DOHH2 (cell line): ENCODE measurements around the gene MAN1C1.

ENCODE experiments used
- H3F3A ChIP-seq: fragments of 200-600 bp; sonication (generic), shearing (Covaris generic); 2 replicates; pipeline ENCODE4 v1.6.0; 2016; ENCODE audit warnings: antibody characterized with exemption, mild to moderate bottlenecking; ENCODE audit not compliant: control insufficient read depth, insufficient read depth
- H3K27ac ChIP-seq: fragments of 200-600 bp; sonication (generic); 2 replicates; pipeline ENCODE4 v1.5.1; 2014; ENCODE audit warnings: low read depth, mild to moderate bottlenecking, low read length, moderate library complexity
- H3K27me3 ChIP-seq: fragments of 200-600 bp; sonication (generic); 2 replicates; pipeline ENCODE4 v1.6.1; 2014; ENCODE audit warnings: mild to moderate bottlenecking, low read length, mixed read lengths; ENCODE audit not compliant: control insufficient read depth
- H3K36me3 ChIP-seq: fragments of 200-600 bp; sonication (generic); 2 replicates; pipeline ENCODE4 v1.6.1; 2014; ENCODE audit warnings: mild to moderate bottlenecking, low read length, moderate library complexity, mixed read lengths; ENCODE audit not compliant: control insufficient read depth
- H3K4me1 ChIP-seq: fragments of 200-600 bp; sonication (generic); 2 replicates; pipeline ENCODE4 v1.6.1; 2014; ENCODE audit warnings: mild to moderate bottlenecking, low read length, mixed read lengths; ENCODE audit not compliant: control insufficient read depth
- H3K4me2 ChIP-seq: fragments of 200-600 bp; sonication (generic); 2 replicates; pipeline ENCODE4 v1.6.0; 2014; ENCODE audit warnings: mild to moderate bottlenecking, low read length, moderate library complexity
- H3K4me3 ChIP-seq: fragments of 200-600 bp; sonication (generic); 2 replicates; pipeline ENCODE4 v1.5.1; 2014; ENCODE audit warnings: mild to moderate bottlenecking, low read length, mixed read lengths
- H3K79me2 ChIP-seq: fragments of 200-600 bp; sonication (generic); 2 replicates; pipeline ENCODE4 v1.6.1; 2014; ENCODE audit warnings: mild to moderate bottlenecking, low read length, mixed read lengths; ENCODE audit not compliant: control insufficient read depth
- H3K9me2 ChIP-seq: fragments of 200-600 bp; sonication (generic); replicated peaks from 2 replicates; pipeline ENCODE4 v1.6.1; 2014; ENCODE audit warnings: mild to moderate bottlenecking, low read length, mixed read lengths; ENCODE audit not compliant: control insufficient read depth
- H3K9me3 ChIP-seq: fragments of 200-600 bp; sonication (generic); 2 replicates; pipeline ENCODE4 v1.6.1; 2014; ENCODE audit warnings: antibody characterized with exemption, low read length, mixed read lengths; ENCODE audit not compliant: control insufficient read depth, insufficient read depth
- H4K20me1 ChIP-seq: fragments of 200-600 bp; sonication (generic); 2 replicates; pipeline ENCODE4 v1.6.0; 2014; ENCODE audit warnings: low read depth, mild to moderate bottlenecking, antibody characterized with exemption, low read length, moderate library complexity; ENCODE audit not compliant: control insufficient read depth, insufficient read depth
- CTCF ChIP-seq: fragments of 200-600 bp; sonication (generic); IDR thresholded peaks from one replicate; pipeline ENCODE4 v1.5.1; 2014; ENCODE audit warnings: antibody characterized with exemption, mild to moderate bottlenecking, low read depth, low read length; ENCODE audit not compliant: poor library complexity, severe bottlenecking
- EZH2phosphoT487 ChIP-seq: fragments of 200-600 bp; sonication (generic); IDR thresholded peaks from 2 replicates; pipeline ENCODE4 v1.6.1; 2017; ENCODE audit warnings: borderline replicate concordance, mild to moderate bottlenecking, antibody characterized with exemption, low read length, moderate library complexity, mixed read lengths

MAN1C1 gene

GRCh38 chr1:25684216-25684965 is 67.8 kb downstream of the MAN1C1 start:
- H3K9me2 ChIP-seq = no peaks in the 10 kb centered on the region
- H3K4me3 ChIP-seq = no peak overlapping the region
- no peaks in the 10 kb centered on the region for H4K20me1 ChIP-seq
- no peak overlapping the region for H3K4me2 ChIP-seq
- no peaks in the 10 kb centered on the region for H3K4me1 ChIP-seq
- H3K27ac ChIP-seq = no peak overlapping the region
- H3K9me3 ChIP-seq = no peaks in the 10 kb centered on the region
- TF ChIP-seq EZH2phosphoT487 = no peak
- TF ChIP-seq CTCF = no peak
- no peaks in the 10 kb centered on the region for H3K36me3 ChIP-seq
- peaks cover 16% of the 10 kb centered on the region for H3K27me3 ChIP-seq
- H3K79me2 ChIP-seq = no peaks in the 10 kb centered on the region
- H3F3A ChIP-seq = no peaks in the 10 kb centered on the region

DNA sequence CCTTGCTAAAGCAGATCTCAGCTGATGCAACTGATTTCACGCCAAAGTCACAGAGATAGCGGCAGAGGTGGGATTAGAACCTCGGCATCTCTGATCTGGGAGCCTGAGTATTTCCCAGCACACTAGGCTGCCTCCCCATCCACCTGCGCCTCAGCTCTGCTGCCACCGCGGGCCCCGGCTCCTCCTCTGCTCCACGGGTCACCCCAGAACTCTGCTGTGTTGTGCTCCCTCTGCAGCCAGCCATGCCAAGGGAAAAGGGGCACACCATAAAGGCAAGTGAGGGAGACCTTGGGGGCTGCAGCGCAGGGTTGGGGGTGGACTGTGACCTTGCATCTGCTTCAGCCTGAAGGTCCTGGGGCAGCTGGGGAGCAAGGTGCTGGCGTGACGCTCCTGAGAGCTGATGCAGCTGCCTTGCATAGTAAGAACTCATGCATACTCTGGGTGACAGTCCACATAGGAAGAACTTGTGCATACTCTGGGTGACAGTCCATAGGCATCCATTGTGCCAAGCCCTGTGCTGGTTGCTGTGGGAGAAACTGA is 68.7 kb downstream of the MAN1C1 start:
- H3K4me2 ChIP-seq = no peak overlapping the region
- TF ChIP-seq EZH2phosphoT487 (no peak), CTCF (no peak)
- H3K9me2 ChIP-seq = no peaks in the 10 kb centered on the region
- no peak overlapping the region for H3K4me3 ChIP-seq
- H3K9me3 ChIP-seq = no peaks in the 10 kb centered on the region
- no peaks in the 10 kb centered on the region for H3K36me3 ChIP-seq
- no peaks in the 10 kb centered on the region for H3K79me2 ChIP-seq
- no peak overlapping the region for H3K27ac ChIP-seq
- H3F3A ChIP-seq = no peaks in the 10 kb centered on the region
- peaks cover 16% of the 10 kb centered on the region for H3K27me3 ChIP-seq
- H4K20me1 ChIP-seq = no peaks in the 10 kb centered on the region
- no peaks in the 10 kb centered on the region for H3K4me1 ChIP-seq

- Histone ChIP-seq H3K4me1 (no peaks in the 10 kb centered on the region), H3K9me2 (no peaks in the 10 kb centered on the region), H3K79me2 (no peaks in the 10 kb centered on the region), H3K4me2 (no peak overlapping the region), H3F3A (no peaks in the 10 kb centered on the region), H3K4me3 (no peak overlapping the region), H3K9me3 (no peaks in the 10 kb centered on the region), H3K36me3 (no peaks in the 10 kb centered on the region), H3K27ac (no peak overlapping the region), H4K20me1 (no peaks in the 10 kb centered on the region), H3K27me3 (peaks cover 16% of the 10 kb centered on the region)
- TF ChIP-seq EZH2phosphoT487 (no peak), CTCF (no peak)
Observed at GRCh38 chr1:25685938-25686665, 69.5 kb downstream of the MAN1C1 start.
